Liver (tissue), 3 donors: ENCODE measurements around the gene AMD1.

Experiments
- RAD21 ChIP-seq, 2 donors: IDR thresholded peaks; 2 replicates each; pipeline ENCODE4 v1.6.1; 2016; ENCODE audit warnings: antibody characterized with exemption in 2 of 2, mild to moderate bottlenecking in 2 of 2
- RXRA ChIP-seq, 2 donors: IDR thresholded peaks; 2 replicates each; pipeline ENCODE4 v1.6.1; 2017 to 2018; ENCODE audit warnings: antibody characterized with exemption in 2 of 2, mild to moderate bottlenecking in 1 of 2
- TAF1 ChIP-seq: conservative IDR thresholded peaks from 2 replicates; pipeline ENCODE4 v1.6.1; 2016; ENCODE audit warnings: antibody characterized with exemption, mild to moderate bottlenecking
- TF ChIP-seq, protein P1 (sequence below): fragments of 150-350 bp; IDR thresholded peaks from 2 replicates; pipeline ENCODE4 v1.5.1; 2017; ENCODE audit warnings: improper control_type of control experiment, low read depth, low read length; ENCODE audit not compliant: missing input control
- donor health status: healthy.
- donor health status: healthy.

DNA sequence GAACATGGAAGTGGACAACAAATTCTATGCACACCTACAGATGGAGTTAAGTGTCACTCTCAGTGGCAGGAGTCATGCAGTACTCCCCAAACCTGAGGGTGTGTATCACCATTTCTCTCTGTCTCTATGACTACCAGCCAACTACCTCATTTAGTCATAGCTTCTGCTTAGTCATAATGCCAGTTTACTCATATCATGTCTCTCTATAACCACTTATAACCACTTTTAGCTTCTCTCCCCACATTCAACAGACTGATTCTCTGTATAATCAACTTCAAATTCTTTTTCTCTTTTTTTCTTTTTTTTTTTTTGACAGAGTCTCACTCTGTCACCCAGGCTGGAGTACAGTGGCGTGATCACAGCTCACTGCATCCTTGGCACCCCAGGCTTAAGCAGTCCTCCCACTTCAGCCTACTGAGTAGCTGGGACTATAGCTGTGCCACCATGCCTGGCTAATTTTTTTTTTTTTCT lies 70.1 kb downstream of the AMD1 start:
- TF ChIP-seq, protein P1, sequence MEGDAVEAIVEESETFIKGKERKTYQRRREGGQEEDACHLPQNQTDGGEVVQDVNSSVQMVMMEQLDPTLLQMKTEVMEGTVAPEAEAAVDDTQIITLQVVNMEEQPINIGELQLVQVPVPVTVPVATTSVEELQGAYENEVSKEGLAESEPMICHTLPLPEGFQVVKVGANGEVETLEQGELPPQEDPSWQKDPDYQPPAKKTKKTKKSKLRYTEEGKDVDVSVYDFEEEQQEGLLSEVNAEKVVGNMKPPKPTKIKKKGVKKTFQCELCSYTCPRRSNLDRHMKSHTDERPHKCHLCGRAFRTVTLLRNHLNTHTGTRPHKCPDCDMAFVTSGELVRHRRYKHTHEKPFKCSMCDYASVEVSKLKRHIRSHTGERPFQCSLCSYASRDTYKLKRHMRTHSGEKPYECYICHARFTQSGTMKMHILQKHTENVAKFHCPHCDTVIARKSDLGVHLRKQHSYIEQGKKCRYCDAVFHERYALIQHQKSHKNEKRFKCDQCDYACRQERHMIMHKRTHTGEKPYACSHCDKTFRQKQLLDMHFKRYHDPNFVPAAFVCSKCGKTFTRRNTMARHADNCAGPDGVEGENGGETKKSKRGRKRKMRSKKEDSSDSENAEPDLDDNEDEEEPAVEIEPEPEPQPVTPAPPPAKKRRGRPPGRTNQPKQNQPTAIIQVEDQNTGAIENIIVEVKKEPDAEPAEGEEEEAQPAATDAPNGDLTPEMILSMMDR = no peak
- no peak for TF ChIP-seq RXRA (IDR thresholded peaks at IDR 0.05)
- no peak for TF ChIP-seq RAD21 (IDR thresholded peaks at IDR 0.05)
- TF ChIP-seq TAF1 = no peak
